Esophagus muscularis mucosa (tissue), 3 donors: ENCODE measurements around the gene OTOGL.
"Not testable (repeated sequence)": the region's sequence is repeated elsewhere in the genome, so short reads cannot be mapped to it uniquely, and the experiment has no call there.

ENCODE experiments used
- CTCF ChIP-seq, 3 experiments: fragments of 200-600 bp in 2 of 3; fragments of 450-650 bp in 1 of 3; sonication (generic) in 2 of 3; IDR thresholded peaks; one replicate each; pipeline ENCODE4 v1.5.1; 2017 to 2019; ENCODE audit warnings: antibody characterized with exemption in 3 of 3, mild to moderate bottlenecking in 2 of 3, moderate library complexity in 1 of 3
- POLR2A ChIP-seq: fragments of 450-650 bp; IDR thresholded peaks from one replicate; pipeline ENCODE4 v1.6.1; 2017; ENCODE audit warnings: antibody characterized with exemption, moderate library complexity, mild to moderate bottlenecking, low read depth

DNA sequence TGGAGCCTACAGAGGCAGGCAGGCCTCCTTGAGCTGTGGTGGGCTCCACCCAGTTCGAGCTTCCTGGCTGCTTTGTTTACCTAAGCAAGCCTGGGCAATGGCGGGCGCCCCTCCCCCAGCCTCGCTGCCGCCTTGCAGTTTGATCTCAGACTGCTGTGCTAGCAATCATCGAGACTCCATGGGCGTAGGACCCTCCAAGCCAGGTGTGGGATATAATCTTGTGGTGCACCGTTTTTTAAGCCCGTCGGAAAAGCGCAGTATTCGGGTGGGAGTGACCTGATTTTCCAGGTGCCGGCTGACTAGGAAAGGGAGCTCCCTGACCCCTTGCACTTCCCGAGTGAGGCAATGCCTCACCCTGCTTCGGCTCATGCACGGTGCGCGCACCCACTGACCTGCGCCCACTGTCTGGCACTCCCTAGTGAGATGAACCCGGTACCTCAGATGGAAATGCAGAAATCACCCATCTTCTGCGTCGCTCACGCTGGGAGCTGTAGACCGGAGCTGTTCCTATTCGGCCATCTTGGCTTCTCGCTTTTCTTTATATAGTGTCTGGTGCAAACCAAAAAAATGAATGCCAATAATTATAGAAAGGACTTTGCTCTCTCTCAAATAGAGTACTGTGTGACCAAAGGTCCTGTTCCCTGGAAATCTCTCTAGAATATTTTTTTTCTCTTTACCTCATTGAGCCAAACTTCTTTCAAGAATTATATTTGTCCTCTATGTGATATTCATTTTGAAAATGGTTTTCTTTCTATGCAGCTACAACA lies 50.4 kb downstream of the OTOGL start:
- TF ChIP-seq POLR2A; CTCF (IDR thresholded peaks at IDR 0.05): not testable (repeated sequence)
